Effector memory CD8-positive, alpha-beta T cell (primary cell): ENCODE results near the gene NEUROG1.

ENCODE experiments used
- ATAC-seq: fragments of 150-1000 bp; cut with Tn5 transposase; replicated peaks from 2 replicates; pipeline ENCODE4 v1.10.0; 2021; ENCODE audit warnings: mild to moderate bottlenecking, moderate library complexity
- DNase-seq, 3 experiments: peaks; one replicate each; pipeline ENCODE4 v3.0.0; 2021
- H3K27ac Mint-ChIP-seq, 2 donors: one replicate each; pipeline ENCODE4 v1.8.0; 2022; ENCODE audit warnings: mild to moderate bottlenecking in 2 of 2, mixed read lengths in 2 of 2, moderate library complexity in 2 of 2
- H3K27me3 Mint-ChIP-seq, 2 donors: one replicate each; pipeline ENCODE4 v1.8.0; 2022; ENCODE audit warnings: mixed read lengths in 2 of 2
- H3K36me3 Mint-ChIP-seq: one replicate; pipeline ENCODE4 v1.8.0; 2022; ENCODE audit warnings: mild to moderate bottlenecking, moderate library complexity, mixed read lengths; ENCODE audit not compliant: insufficient read depth
- H3K4me1 Mint-ChIP-seq, 2 donors: one replicate each; pipeline ENCODE4 v1.8.0; 2022; ENCODE audit warnings: low read depth in 2 of 2, mixed read lengths in 2 of 2
- H3K4me3 Mint-ChIP-seq, 2 donors: one replicate each; pipeline ENCODE4 v1.8.0; 2022; ENCODE audit warnings: mild to moderate bottlenecking in 2 of 2, mixed read lengths in 2 of 2, moderate library complexity in 2 of 2
- H3K9me3 Mint-ChIP-seq, 2 donors: one replicate each; pipeline ENCODE4 v1.8.0; 2022; ENCODE audit warnings: mixed read lengths in 2 of 2

NEUROG1 gene

GRCh38 chr5:135569755-135570452, 34.1 kb upstream of the NEUROG1 start:
- Mint-ChIP-seq H3K9me3 (no peaks in the 10 kb centered on the region), H3K27me3 (peaks cover 10 to 71% of the 10 kb centered on the region in 2 donors), H3K4me3 (no peak overlapping the region), H3K27ac (no peak overlapping the region), H3K4me1 (peaks cover 6 to 13% of the 10 kb centered on the region in 2 donors), H3K36me3 (no peaks in the 10 kb centered on the region)
- DNase-seq (no peak), ATAC-seq (no peak)

- no peaks in the 10 kb centered on the region for H3K36me3 Mint-ChIP-seq
- no peak for DNase-seq
- H3K27ac Mint-ChIP-seq: no peak overlapping the region
Measured at GRCh38 chr5:135568923-135569360, 33.2 kb upstream of the NEUROG1 start.

GRCh38 chr5:135568246-135568645, 32.5 kb upstream of the NEUROG1 start:
- no peak for DNase-seq
- peaks cover 10 to 55% of the 10 kb centered on the region in 2 donors for H3K27me3 Mint-ChIP-seq
- no peak for ATAC-seq
- H3K36me3 Mint-ChIP-seq: no peaks in the 10 kb centered on the region
- no peaks in the 10 kb centered on the region for H3K9me3 Mint-ChIP-seq
- H3K27ac Mint-ChIP-seq: no peak overlapping the region
- H3K4me1 Mint-ChIP-seq: peaks cover 6 to 13% of the 10 kb centered on the region in 2 donors
- no peak overlapping the region for H3K4me3 Mint-ChIP-seq

More at GRCh38 chr5:135568923-135569360, 33.2 kb upstream of the NEUROG1 start:
- no peak overlapping the region for H3K4me3 Mint-ChIP-seq
- no peaks in the 10 kb centered on the region for H3K9me3 Mint-ChIP-seq
- peaks cover 6 to 13% of the 10 kb centered on the region in 2 donors for H3K4me1 Mint-ChIP-seq
- ATAC-seq: no peak
- peaks cover 10 to 62% of the 10 kb centered on the region in 2 donors for H3K27me3 Mint-ChIP-seq

- Mint-ChIP-seq H3K36me3 (no peaks in the 10 kb centered on the region), H3K27me3 (peaks cover 6 to 50% of the 10 kb centered on the region in 2 donors), H3K4me1 (peaks cover 6 to 13% of the 10 kb centered on the region in 2 donors), H3K27ac (no peak overlapping the region), H3K4me3 (no peak overlapping the region), H3K9me3 (no peaks in the 10 kb centered on the region)
- no peak for ATAC-seq
- no peak for DNase-seq
Measured at GRCh38 chr5:135567661-135568060, 31.9 kb upstream of the NEUROG1 start.

- Mint-ChIP-seq H3K4me1 (peaks cover 6 to 13% of the 10 kb centered on the region in 2 donors), H3K27me3 (peaks cover 0 to 46% of the 10 kb centered on the region in 2 donors), H3K9me3 (no peaks in the 10 kb centered on the region), H3K36me3 (no peaks in the 10 kb centered on the region), H3K4me3 (no peak overlapping the region), H3K27ac (no peak overlapping the region)
- ATAC-seq: no peak
- no peak for DNase-seq
Measured at GRCh38 chr5:135566422-135567400, 30.9 kb upstream of the NEUROG1 start.

GRCh38 chr5:135565725-135566421, 30.1 kb upstream of the NEUROG1 start:
- no peak overlapping the region for H3K4me3 Mint-ChIP-seq
- H3K27me3 Mint-ChIP-seq: peaks cover under 1 to 48% of the 10 kb centered on the region in 2 donors
- ATAC-seq (peak; percentile 76), DNase-seq (peak; percentile 57 to 60 (median 59))
- H3K9me3 Mint-ChIP-seq: no peaks in the 10 kb centered on the region
- no peak overlapping the region for H3K27ac Mint-ChIP-seq
- H3K4me1 Mint-ChIP-seq: peaks cover 7 to 15% of the 10 kb centered on the region in 2 donors
- H3K36me3 Mint-ChIP-seq: no peaks in the 10 kb centered on the region

- Mint-ChIP-seq H3K36me3 (no peaks in the 10 kb centered on the region), H3K4me1 (peaks cover 11 to 17% of the 10 kb centered on the region in 2 donors), H3K9me3 (no peaks in the 10 kb centered on the region), H3K27me3 (peaks cover 7 to 53% of the 10 kb centered on the region in 2 donors), H3K4me3 (no peak overlapping the region), H3K27ac (no peak overlapping the region)
- ATAC-seq: no peak
- no peak for DNase-seq
Measured at GRCh38 chr5:135565266-135565665, 29.5 kb upstream of the NEUROG1 start.

GRCh38 chr5:135564331-135564730, 28.6 kb upstream of the NEUROG1 start:
- Mint-ChIP-seq H3K4me1 (peaks cover 11 to 17% of the 10 kb centered on the region in 2 donors), H3K27me3 (peaks cover 11 to 48% of the 10 kb centered on the region in 2 donors), H3K27ac (no peak overlapping the region), H3K36me3 (no peaks in the 10 kb centered on the region), H3K9me3 (no peaks in the 10 kb centered on the region), H3K4me3 (no peak overlapping the region)
- no peak for ATAC-seq
- no peak for DNase-seq

GRCh38 chr5:135561266-135561665, 25.5 kb upstream of the NEUROG1 start:
- H3K4me3 Mint-ChIP-seq: no peak overlapping the region
- H3K4me1 Mint-ChIP-seq: peaks cover 5 to 7% of the 10 kb centered on the region in 2 donors
- DNase-seq: no peak
- no peaks in the 10 kb centered on the region for H3K9me3 Mint-ChIP-seq
- peaks cover 31 to 45% of the 10 kb centered on the region in 2 donors for H3K27me3 Mint-ChIP-seq
- ATAC-seq: no peak
- H3K27ac Mint-ChIP-seq: no peak overlapping the region
- no peaks in the 10 kb centered on the region for H3K36me3 Mint-ChIP-seq

- no peak overlapping the region for H3K4me3 Mint-ChIP-seq
- H3K27me3 Mint-ChIP-seq: peaks cover 35 to 45% of the 10 kb centered on the region in 2 donors
- DNase-seq: peak; percentile 39 to 53 (median 45)
- ATAC-seq: peak; percentile 71
- peaks cover 4 to 5% of the 10 kb centered on the region in 2 donors for H3K4me1 Mint-ChIP-seq
- H3K27ac Mint-ChIP-seq: no peak overlapping the region
- H3K9me3 Mint-ChIP-seq: no peaks in the 10 kb centered on the region
- no peaks in the 10 kb centered on the region for H3K36me3 Mint-ChIP-seq
Measured at GRCh38 chr5:135560858-135561257, 25.1 kb upstream of the NEUROG1 start.

GRCh38 chr5:135559354-135559753, 23.6 kb upstream of the NEUROG1 start:
- H3K4me3 Mint-ChIP-seq: no peak overlapping the region
- ATAC-seq (no peak), DNase-seq (no peak)
- H3K4me1 Mint-ChIP-seq: peaks cover 4 to 5% of the 10 kb centered on the region in 2 donors
- H3K27me3 Mint-ChIP-seq: peaks cover 41 to 51% of the 10 kb centered on the region in 2 donors
- H3K36me3 Mint-ChIP-seq: no peaks in the 10 kb centered on the region
- H3K9me3 Mint-ChIP-seq: no peaks in the 10 kb centered on the region
- no peak overlapping the region for H3K27ac Mint-ChIP-seq

GRCh38 chr5:135557076-135557838, 21.5 kb upstream of the NEUROG1 start:
- no peak overlapping the region for H3K27ac Mint-ChIP-seq
- peaks cover 4 to 5% of the 10 kb centered on the region in 2 donors for H3K4me1 Mint-ChIP-seq
- no peak overlapping the region for H3K4me3 Mint-ChIP-seq
- no peak for ATAC-seq
- no peaks in the 10 kb centered on the region for H3K36me3 Mint-ChIP-seq
- H3K27me3 Mint-ChIP-seq: peaks cover 47 to 59% of the 10 kb centered on the region in 2 donors
- DNase-seq: no peak
- no peaks in the 10 kb centered on the region for H3K9me3 Mint-ChIP-seq
